ENCODE measurements around the gene IFITM10. TPM values are rescaled to one million over a fixed set of nuclear protein-coding genes. Genes with fewer than 3 reads are reported as not detected.

Gene IFITM10
- polyA plus RNA-seq, 1 of the 3 experiments (the other 2 are of a cell fraction), result 0.21 TPM

DNA sequence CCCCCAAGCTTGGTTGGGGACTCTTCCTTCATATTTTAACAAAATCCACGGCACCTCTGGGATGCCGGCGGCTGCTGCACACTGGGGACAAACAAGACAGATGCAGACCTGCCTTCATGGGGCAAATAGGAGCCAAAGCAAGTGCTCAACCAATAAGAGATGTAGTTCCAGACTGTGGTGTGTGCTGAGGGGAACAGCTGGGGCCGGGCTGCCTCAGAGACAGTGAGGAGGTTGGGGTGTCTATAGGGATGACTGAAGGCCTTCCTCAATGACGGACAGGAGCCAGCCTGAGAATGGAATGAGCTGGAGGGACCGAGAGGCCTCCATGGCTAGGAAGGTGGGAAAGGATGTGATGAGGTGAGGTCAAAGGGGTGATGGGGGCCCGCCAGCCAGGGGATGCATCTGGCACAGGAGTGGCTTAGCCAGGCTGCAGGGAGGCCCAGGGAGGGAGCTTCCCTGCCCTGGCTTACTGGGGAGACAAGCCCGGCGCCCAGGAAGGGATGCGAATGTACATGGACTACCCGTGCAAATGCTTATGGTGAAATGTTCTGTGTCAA, 23.7 kb upstream of the IFITM10 start:
- H3K79me2 ChIP-seq (ENCODE audit: insufficient read depth), result no peaks in the 10 kb centered on the region
- POLR2A ChIA-PET, result interaction anchor here (0.7 to 1.6 kb wide), 2 partner anchors 10 to 11 kb away, joined by 3 to 4 read pairs; partner anchors contain the start of gene CTSD
- 94% methylated on average over 11 of the region's 11 CpGs for WGBS (ENCODE audit: low lambda C conversion rate)
- no peaks in the 10 kb centered on the region for H3K36me3 ChIP-seq (replicated peaks in 1 of 2; ENCODE audit: control insufficient read depth in 1 of 2, insufficient read depth in 2 of 2, low read length in 1 of 2)
- CTCF ChIA-PET, result interaction anchor here (1.2 to 2.4 kb wide), 4 partner anchors 9 to 80 kb away, joined by 6 to 16 read pairs (median 8); partner anchors contain the start of gene CTSD
- H3K9ac ChIP-seq, result no peak overlapping the region
- no peaks in the 10 kb centered on the region for H4K20me1 ChIP-seq (ENCODE audit: insufficient read depth)
- no peak overlapping the region for H3K4me2 ChIP-seq
- no peak overlapping the region for H3K4me3 ChIP-seq (ENCODE audit: low read depth in 2 of 2, low read length in 1 of 2)
- H3K27ac ChIP-seq (ENCODE audit: low read depth in 2 of 2, low read length in 1 of 2), result no peak overlapping the region
- H3K9me3 ChIP-seq, result no peaks in the 10 kb centered on the region
- no peaks in the 10 kb centered on the region for H3K9me2 ChIP-seq
- no peaks in the 10 kb centered on the region for H3K27me3 ChIP-seq (ENCODE audit: insufficient read depth)
- no peak overlapping the region for H2AFZ ChIP-seq (ENCODE audit: low read depth)
- peaks cover 4 to 12% of the 10 kb centered on the region in 2 experiments; a peak in 2 of 4 replicates for H3K4me1 ChIP-seq (ENCODE audit: control insufficient read depth in 1 of 2, insufficient read depth in 2 of 2, low read depth in 1 of 2, low read length in 1 of 2)
- no peaks in the 10 kb centered on the region for H3F3A ChIP-seq (replicated peaks; ENCODE audit: insufficient read depth)
- TF ChIP-seq RAD21 (IDR thresholded peaks at IDR 0.05; ENCODE audit: low read length) (no peak), SMC3 (IDR thresholded peaks at IDR 0.05; ENCODE audit: low read depth, low read length) (no peak), MXI1 (IDR thresholded peaks at IDR 0.05; ENCODE audit: low read depth, low read length) (no peak)
- TF ChIP-seq, protein P1, sequence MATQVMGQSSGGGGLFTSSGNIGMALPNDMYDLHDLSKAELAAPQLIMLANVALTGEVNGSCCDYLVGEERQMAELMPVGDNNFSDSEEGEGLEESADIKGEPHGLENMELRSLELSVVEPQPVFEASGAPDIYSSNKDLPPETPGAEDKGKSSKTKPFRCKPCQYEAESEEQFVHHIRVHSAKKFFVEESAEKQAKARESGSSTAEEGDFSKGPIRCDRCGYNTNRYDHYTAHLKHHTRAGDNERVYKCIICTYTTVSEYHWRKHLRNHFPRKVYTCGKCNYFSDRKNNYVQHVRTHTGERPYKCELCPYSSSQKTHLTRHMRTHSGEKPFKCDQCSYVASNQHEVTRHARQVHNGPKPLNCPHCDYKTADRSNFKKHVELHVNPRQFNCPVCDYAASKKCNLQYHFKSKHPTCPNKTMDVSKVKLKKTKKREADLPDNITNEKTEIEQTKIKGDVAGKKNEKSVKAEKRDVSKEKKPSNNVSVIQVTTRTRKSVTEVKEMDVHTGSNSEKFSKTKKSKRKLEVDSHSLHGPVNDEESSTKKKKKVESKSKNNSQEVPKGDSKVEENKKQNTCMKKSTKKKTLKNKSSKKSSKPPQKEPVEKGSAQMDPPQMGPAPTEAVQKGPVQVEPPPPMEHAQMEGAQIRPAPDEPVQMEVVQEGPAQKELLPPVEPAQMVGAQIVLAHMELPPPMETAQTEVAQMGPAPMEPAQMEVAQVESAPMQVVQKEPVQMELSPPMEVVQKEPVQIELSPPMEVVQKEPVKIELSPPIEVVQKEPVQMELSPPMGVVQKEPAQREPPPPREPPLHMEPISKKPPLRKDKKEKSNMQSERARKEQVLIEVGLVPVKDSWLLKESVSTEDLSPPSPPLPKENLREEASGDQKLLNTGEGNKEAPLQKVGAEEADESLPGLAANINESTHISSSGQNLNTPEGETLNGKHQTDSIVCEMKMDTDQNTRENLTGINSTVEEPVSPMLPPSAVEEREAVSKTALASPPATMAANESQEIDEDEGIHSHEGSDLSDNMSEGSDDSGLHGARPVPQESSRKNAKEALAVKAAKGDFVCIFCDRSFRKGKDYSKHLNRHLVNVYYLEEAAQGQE (IDR thresholded peaks at IDR 0.05; ENCODE audit: low read depth, low read length), result no peak
- DNase-seq, result no peak

DNA sequence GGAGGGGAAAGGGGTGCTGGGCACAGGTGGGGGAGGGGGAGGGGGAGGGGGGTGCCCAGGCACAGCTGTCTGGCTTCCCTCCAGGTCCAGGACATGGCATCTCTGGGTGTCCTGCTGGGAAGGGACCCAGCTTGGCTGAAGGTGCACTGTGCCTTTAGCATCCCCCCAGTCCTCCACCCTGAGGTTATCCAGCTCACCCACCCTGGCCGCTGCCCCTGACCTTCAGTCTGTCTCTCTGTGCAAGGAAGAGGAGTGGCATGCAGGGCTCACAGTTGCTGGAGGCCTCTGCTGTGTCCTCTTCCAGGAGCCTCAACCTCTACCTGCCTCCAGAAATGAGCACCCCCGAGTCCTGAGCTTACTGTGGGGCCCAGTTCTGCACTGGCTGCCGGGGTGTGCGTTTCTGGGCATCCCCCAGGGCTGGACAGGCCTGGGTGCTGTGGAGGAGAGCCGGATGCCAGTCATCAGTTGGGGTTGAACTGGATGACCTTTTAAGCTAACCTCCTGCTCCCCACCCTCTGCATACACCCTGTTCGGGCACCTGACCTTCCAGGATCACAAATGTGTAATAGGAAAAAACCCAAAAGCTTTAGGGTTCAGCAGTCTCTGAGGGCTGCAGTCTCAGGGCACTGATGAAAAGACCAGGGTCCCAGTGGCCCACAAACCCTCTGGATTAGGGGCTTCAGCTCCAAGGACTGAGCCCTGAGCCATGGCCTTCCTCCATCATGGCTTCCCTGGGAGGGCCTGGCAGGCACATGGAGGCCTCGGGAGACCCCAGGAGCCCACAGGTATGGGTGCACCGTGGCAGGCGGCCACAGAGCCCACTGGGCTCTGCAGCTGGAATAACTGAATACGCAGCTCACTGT, 23.0 kb upstream of the IFITM10 start:
- Histone ChIP-seq H2AFZ (ENCODE audit: low read depth) (no peak overlapping the region), H3K4me3 (ENCODE audit: low read depth in 2 of 2, low read length in 1 of 2) (no peak overlapping the region), H3K4me2 (no peak overlapping the region), H3K27me3 (ENCODE audit: insufficient read depth) (no peaks in the 10 kb centered on the region), H3K9ac (no peak overlapping the region), H3K4me1 (ENCODE audit: control insufficient read depth in 1 of 2, insufficient read depth in 2 of 2, low read depth in 1 of 2, low read length in 1 of 2) (peaks cover 4 to 12% of the 10 kb centered on the region in 2 experiments; a peak in 2 of 4 replicates), H3K27ac (ENCODE audit: low read depth in 2 of 2, low read length in 1 of 2) (no peak overlapping the region), H3K9me2 (no peaks in the 10 kb centered on the region), H3K9me3 (no peaks in the 10 kb centered on the region), H4K20me1 (ENCODE audit: insufficient read depth) (no peaks in the 10 kb centered on the region), H3K36me3 (replicated peaks in 1 of 2; ENCODE audit: control insufficient read depth in 1 of 2, insufficient read depth in 2 of 2, low read length in 1 of 2) (no peaks in the 10 kb centered on the region), H3F3A (replicated peaks; ENCODE audit: insufficient read depth) (no peaks in the 10 kb centered on the region), H3K79me2 (ENCODE audit: insufficient read depth) (no peaks in the 10 kb centered on the region)
- no peak for TF ChIP-seq TEAD4 (IDR thresholded peaks at IDR 0.05; ENCODE audit: borderline replicate concordance, insufficient read depth)
- TF ChIP-seq RFX5 (IDR thresholded peaks at IDR 0.05; ENCODE audit: low read length), result no peak
- TF ChIP-seq, protein P2, sequence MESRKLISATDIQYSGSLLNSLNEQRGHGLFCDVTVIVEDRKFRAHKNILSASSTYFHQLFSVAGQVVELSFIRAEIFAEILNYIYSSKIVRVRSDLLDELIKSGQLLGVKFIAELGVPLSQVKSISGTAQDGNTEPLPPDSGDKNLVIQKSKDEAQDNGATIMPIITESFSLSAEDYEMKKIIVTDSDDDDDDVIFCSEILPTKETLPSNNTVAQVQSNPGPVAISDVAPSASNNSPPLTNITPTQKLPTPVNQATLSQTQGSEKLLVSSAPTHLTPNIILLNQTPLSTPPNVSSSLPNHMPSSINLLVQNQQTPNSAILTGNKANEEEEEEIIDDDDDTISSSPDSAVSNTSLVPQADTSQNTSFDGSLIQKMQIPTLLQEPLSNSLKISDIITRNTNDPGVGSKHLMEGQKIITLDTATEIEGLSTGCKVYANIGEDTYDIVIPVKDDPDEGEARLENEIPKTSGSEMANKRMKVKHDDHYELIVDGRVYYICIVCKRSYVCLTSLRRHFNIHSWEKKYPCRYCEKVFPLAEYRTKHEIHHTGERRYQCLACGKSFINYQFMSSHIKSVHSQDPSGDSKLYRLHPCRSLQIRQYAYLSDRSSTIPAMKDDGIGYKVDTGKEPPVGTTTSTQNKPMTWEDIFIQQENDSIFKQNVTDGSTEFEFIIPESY (IDR thresholded peaks at IDR 0.05; ENCODE audit: borderline replicate concordance, low read depth), result no peak
- WGBS (ENCODE audit: low lambda C conversion rate), result 95% methylated on average over 4 of the region's 10 CpGs
- ChIA-PET POLR2A (interaction anchor here (0.7 to 1.6 kb wide), 2 partner anchors 9 to 11 kb away, joined by 3 to 4 read pairs; partner anchors contain the start of gene CTSD), CTCF (interaction anchor here (1.2 to 2.4 kb wide), 4 partner anchors 9 to 80 kb away, joined by 6 to 16 read pairs (median 8); partner anchors contain the start of gene CTSD)
- DNase-seq, result no peak

Data from SK-N-SH (cell line).